ENCODE measurements around the gene SRGAP1.
"Not testable (repeated sequence)": the region's sequence is repeated elsewhere in the genome, so short reads cannot be mapped to it uniquely, and the experiment has no call there.

SRGAP1 gene

DNA sequence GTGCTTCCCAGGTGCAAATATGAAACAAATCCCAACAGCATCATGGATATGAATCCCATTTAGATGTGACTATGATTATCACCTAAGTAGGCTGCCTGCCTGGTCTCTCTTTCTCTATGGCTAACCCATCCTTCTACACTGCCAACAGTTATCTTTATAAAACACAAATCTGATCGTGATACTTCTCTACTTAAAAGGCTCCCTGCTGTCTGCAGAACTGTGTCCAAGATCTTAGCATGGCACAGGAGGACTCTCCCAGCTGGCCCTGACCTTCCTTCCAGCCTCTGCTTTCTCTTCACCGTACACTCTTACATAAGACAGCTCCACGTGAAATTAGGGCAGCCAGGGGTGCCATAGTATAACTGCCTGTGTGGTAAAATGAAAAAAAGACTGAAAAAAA lies 3.5 kb upstream of the SRGAP1 start:
- DNase-seq = no peak

DNA sequence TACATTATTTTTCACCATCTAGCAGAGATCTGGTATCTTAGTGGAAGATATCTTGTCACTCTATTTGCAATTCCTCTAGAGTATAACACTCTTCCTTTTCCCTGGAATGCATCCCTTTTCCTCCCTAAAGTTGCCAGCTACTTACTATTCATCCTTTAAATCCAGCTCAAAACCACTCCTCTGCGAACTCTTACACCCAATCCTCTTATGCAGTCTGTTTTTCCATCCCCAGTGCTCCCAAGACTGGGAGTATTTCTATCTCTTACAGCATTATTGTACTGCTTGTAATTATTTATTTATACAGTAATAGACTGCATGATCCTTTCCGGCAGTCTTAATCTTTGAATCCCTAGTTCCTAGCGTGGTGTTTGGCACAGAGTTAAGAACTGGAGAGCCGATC lies 2.9 kb upstream of the SRGAP1 start:
- no peak for DNase-seq

DNA sequence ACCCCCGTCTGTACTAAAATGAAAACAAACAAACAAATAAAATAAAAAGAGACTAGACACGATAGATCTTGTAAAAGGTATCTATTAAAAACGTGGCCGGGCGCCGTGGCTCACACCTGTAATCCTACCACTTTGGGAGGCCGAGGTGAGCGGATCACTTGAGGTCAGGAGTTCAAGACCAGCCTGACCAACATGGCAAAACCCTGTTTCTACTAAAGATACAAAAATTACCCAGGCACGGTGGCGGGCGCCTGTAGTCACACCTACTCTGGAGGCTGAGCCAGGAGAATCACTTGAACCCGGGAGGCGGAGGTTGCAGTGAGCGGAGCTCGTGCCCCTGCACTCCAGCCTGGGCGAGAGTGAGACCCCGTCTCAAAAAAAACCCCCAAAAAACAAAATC lies 1.8 kb upstream of the SRGAP1 start:
- DNase-seq = not testable (repeated sequence)

DNA sequence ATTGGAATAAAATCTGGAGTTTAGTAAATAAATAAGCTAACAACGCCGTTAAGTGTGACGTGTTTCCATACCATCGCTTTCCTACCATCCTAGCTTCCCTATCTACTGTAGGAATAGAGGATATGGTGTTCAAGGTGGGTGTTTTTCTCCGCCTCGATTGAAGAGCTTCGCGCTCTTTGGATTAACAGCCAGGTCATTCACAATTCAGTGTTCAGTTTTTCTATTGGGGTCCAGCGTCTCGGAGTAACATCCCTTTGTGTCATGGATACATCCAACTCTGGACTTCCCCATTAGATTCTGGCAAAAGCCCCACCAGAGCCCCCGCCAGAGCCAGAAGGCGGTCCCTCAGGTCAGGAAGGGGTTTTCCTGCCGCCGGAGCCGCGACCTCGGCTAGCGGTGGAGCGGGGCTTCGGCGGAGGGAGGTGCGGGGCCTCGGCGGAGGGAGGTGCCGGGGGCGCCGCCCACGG lies 1.2 kb upstream of the SRGAP1 start:
- no peak for DNase-seq

DNA sequence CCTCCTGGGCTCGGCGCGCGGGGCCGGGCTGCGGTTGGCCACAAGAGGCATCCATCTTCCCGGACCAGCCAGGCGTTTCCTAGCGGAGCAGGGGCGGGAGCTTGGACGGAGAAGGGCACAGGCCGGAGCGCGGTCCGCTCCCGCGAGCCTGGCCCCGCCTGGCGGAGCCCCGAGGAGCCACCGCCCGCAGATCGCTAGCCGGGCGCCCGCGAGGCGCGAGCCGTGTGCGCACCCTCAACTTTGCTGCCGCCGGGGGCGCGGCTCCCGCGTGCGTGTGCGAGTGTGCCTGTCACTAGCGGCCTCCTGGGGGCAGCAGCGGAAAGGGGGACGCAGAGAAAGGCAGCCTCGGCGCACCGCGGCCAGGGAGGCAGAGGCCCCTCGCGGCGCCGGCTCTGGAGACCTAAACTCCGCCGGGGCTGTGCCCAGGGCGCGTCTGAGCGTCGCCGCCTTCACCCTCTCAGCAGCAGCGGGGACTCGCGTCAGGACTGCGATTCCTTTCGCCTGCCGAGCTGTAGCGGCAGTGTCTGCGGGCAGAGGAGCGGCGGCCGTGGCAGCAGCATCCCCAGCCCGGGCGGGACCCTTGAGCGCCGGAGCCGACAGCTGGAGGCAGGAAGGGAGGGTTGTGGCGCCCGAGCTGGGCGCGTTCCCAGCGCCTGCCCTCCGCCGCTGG lies 644 bp upstream of the SRGAP1 start:
- no peak for DNase-seq

DNA sequence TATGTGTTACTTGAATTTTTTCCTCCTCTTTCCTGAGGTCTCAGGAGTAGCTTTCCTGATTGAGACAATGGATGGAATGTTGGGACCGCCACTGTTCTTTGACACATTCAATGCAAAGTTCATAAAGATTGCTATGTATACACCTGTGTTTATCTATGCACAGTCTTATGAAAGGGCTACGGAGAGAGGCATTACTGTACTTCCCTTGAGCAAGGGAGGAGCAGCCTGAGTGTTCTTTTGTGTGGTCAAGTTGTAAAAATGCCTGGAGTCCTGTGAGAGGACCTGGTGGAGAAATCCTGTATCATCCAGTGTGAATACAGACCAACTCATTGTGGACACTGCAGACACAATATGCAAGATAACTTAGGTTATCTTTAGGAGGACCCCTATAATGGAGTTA lies 1.2 kb downstream of the SRGAP1 start:
- DNase-seq = no peak

DNA sequence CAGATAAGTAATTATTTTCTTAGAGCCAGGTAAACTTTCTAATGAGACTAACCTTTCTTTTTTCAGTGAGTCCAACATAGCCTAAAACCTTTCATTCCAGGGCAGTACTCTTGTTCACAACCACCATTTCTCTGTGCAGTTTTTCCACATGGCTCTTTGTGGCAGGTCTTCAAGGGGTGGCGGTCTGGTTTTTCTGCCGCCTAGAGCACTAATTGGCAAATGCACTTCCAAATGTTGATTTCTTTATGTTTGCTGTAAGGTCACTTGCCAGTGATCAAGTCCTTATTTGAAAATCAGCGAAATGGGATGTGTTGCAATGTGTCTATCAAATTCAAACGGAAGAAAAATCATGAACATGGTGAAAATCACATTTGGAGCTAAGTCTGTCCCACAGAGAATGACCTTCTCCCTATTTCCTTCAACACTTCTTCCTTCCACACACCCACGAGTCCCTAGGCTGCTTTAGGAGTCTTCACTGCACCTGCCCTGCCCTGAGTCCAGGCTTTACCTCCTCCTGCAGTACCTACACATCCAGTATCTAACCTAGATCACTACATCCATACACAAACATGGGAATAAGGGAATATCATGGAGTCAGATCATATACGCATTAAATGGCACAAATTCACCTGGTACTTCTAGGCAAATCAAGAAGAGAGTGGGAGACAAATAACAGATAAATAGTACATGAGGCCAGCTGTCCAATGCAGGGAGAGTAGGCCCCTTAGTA lies 1.9 kb downstream of the SRGAP1 start:
- DNase-seq = no peak

DNA sequence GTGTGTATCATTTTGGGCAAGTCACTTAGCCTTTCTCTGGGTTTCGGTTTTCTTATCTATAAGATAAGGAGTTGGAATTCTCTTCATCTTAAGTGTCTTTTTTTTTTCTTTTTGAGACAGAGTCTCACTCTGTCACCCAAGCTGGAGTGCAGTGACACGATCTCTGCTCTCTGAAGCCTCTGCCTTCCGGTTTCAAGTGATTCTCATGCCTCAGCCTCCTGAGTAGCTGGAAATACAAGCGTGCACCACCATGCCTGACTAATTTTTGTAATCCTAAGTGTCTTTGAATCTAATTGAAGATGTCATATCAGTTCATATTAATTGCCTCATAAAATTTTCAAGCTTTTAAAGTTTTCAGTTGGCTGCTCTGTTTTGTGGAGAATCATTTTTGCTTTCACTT lies 4.0 kb downstream of the SRGAP1 start:
- no peak for DNase-seq

DNA sequence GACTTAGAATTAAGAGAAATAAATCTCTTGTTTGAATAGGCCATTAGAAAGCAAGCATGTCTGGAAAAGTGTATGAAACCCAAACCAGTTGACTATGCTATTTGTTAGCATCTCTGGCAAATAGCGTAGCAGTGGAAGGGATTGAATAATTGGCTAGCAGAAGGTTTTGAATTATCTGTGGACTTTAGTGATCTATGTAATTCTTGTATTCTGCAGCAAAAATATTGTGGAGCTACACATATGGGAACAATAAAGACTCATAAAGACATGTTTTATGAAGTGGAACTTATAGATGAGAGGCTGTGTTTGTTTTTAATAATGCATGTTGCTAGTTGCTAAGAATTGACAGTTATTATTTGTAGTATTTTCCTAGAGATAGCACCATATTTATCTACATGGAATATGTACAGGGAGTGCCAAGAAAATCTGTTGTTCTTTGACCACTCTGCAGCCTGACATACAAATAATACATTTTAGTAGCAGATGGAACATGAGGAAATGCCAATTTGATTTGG lies 4.7 kb downstream of the SRGAP1 start:
- DNase-seq = no peak

DNA sequence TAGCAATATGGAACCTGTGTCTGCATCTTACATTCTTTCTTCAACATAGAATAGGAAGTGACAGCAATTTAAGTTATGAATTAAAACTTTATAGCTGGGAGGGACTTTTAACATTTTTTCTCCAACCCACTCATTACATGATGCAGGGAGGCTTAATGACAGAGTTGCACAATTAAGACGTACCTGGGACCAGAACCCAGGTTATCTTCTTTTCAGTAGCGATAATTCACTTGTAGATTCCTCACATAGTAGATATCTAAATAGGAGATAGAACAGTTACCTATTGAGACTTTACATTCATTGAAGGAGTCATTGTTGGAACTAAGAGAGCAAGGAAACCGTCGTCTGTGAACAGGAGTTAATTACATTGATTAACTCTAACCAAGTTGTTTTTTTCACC lies 5.1 kb downstream of the SRGAP1 start:
- DNase-seq = no peak

DNA sequence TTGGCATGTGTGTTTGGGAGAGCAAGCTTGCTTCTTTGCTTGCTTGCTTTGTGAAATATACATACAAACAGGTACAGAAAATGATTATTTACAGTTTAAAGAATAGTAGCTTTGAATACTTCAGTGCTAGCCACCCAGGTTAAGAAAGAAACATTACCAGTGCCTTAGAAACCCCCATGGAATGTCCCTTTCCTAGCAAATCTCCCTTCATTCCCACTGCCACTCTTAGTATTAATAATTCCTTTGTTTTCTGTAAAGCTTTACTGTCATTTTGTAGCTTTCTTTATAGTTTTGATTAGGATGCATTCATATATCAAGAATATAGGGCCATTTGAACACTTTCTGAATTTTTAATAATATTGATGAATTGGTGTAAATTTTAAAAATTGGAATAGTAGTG lies 9.5 kb downstream of the SRGAP1 start:
- DNase-seq = no peak

DNA sequence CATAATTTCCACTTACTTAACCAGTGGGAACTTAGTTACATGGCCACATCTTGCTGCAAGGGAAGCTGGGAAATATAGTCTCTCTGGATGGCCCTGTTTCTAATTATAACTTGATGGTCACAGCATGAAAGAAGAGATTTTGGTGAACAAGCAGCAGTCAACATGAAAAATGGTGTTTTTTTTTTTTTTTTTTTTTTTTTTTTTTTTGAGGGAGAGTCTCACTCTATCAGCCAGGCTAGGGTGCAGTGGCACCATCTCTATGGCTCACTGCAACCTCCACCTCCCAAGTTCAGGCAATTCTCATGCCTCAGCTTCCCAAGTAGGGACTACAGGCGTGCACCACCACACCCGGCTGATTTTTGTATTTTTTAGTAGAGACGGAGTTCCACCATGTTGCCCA lies 10.8 kb downstream of the SRGAP1 start:
- DNase-seq = no peak

DNA sequence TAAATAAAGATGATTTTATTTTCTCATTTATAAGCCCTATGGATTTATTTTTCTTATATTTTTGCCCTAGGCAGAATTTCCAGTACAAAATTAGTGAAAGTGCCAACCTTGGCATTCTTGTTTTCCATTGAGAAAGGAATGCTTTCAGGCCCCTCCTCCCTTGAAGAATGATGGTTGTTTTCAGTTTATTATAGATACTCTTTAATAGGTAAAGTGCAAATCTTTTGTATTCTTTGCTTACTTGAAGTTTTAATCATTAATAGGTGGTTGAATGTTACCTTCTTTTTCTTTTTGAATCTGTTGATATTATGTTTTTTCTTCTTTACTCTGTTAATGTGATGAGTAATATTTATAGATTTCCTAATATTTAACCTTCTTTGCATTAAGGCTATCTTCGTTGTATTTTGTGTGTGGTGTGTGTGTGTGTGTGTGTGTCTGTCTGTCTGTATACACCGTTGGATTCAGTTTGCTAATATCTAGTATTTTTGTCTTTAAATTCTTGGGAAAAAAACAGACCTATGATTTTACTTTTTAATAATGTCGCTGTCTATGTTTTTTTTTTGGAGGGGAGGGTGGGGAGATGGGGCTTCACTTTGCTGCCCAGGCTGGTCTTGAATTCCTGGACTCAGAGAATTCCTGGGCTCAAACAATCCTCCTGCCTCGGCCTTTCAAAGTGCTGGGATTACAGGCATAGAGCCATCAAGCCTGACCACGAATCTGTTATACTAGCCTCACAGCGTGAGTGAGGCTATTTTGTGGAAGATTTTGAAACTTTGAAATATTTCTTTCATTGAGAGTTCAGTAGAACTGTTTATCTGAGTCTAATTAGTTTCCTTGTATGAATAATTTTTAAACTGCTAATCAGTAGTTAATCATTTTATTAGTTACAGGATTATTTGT lies 13.5 kb downstream of the SRGAP1 start:
- DNase-seq = no peak

DNA sequence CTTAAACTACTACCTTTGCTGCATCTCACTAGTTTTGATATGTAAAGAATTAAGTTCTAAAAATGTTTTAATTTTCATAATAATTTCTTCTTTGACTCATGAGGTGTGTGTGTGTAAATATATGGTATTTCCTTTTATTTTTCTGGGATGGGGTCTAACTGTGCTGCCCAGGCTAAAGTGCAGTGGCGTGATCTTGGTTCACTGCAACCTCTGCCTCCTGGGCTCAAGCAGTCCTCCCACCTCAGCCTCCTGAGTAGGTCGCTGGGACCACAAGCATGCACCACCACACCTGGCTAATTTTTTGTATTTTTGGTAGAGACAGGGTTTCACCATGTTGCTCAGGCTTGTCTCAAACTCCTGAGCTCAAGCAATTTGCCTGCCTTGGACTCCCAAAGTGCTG lies 15.4 kb downstream of the SRGAP1 start:
- DNase-seq = not testable (repeated sequence)

DNA sequence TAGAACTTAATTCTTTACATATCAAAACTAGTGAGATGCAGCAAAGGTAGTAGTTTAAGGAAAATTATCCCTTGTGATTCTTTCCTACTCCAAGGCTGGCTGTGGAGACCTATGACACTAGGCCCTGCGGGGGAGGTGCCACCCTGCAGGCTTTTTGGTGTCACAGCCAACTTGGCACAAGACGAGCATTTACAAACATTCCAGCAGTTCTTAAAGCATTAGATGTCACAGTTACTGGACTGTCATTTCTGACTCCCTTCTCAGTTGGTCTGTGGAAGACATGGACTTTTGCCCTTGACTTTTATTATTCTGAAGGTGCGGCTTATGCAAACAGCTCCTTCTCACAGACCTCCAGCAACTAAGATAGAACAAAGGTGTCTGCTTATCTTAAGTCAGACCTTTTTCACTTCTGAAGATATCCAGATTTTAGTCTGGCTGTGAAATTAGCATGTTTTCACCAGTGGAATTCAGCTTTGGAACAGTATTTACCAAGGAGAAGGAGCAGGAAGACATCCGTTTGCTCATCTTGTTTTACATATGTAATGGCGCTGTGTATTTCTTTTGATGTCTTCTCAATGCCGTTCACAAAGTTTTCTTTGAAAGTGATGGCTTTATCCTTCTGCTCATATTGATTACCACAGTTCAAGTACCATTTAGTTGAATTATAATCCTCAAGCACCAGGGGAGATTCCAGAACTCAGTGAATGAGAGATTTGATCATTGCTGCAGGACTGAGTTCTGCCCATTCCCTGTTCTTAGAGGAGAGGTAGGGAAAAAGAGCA lies 17.9 kb downstream of the SRGAP1 start:
- no peak for DNase-seq

DNA sequence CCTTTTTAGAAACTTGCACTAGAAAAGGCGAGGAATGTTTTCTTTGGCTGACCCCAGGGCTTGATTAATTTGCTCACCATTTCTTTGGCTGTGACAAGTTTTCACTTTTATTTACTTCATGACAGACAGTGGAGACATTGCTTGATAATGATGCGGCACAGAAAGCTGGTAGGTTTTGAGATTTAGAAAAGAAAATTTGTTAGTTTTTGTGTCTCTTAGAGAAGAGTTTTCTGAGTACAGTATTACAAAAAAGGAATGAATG lies 18.4 kb downstream of the SRGAP1 start:
- DNase-seq = no peak

DNA sequence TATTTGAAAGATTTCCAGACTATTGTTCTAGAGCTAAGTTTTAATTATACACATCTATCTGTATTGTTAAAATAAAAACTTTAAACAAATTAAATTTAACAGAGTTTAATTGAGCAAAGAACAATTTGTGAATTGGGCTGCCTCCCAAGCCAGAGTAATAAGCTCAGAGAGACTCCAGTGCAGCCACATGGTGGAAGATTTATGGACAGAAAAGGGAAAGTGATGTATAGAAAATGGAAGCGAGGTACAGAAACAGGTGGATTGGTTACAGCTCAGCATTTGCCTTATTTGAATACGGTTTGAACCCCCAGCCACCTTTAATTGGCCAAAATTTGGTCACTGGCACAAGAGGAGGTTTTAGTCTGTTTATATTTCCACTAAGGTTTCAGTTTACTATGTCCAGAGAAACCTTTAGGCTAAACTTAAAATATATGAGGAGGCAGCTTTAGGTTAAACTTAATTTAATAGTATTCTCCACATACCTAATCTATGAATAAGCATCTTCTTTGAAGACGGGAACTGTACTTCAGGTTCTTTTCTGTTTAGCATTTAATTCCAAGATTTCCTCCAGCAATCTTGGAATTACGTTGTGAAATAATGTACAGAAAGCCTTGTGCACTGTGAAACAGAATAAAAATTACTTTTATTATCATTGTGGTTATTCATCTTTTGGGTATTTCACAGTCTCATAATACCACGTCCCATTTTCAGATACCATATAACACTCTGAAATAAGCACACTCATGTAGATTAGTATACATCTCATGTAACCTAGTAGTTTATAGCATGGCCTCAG lies 19.4 kb downstream of the SRGAP1 start:
- DNase-seq = no peak

DNA sequence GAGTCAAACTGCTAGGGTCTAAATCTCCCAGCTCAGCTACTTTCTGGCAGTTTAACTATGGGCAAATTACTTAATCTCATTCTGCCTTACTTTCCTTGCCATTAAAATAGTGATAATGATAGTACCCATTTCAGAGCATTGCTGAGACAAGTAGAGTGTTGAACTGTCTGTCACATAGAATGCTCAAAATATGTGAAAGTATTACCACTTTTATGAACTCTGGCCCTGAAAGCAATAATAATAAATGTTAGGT lies 19.9 kb downstream of the SRGAP1 start:
- no peak for DNase-seq

DNA sequence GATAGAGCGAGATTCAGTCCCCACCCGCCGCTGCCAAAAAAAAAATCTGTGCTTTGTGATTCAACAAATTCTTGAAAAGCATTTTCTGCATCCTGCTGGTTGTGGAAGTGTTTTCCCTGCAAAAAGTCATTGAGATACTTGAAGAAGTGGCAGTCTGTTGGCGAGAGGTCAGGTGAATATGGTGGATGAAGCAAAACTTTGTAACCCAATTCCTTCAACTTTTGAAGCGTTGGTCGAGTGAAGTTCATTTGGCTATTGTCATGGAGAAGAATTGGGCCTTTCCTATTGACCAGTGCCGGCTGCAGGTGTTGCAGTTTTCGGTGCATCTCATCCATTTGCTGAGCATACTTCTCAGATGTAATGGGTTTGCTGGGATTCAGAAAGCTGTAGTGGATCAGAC lies 20.9 kb downstream of the SRGAP1 start:
- no peak for DNase-seq

DNA sequence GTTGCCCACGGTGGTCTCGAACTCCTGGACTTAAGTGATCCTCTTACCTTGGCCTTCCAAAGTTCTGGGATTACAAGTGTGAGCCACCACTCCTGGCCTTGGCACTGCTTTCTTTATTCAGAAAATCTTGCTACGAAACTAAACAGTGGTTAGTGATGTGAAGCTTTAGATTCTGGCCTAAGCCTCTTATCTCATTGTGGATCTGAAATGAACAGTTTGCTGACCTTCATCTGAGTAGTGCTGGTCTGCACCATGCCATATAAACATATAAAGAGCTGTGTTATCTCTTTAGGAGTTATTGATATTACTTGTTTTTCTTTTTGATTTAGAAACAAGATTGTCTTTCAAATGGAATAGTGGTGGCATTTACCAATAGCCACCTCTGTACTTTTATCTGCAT lies 22.6 kb downstream of the SRGAP1 start:
- DNase-seq = no peak

DNA sequence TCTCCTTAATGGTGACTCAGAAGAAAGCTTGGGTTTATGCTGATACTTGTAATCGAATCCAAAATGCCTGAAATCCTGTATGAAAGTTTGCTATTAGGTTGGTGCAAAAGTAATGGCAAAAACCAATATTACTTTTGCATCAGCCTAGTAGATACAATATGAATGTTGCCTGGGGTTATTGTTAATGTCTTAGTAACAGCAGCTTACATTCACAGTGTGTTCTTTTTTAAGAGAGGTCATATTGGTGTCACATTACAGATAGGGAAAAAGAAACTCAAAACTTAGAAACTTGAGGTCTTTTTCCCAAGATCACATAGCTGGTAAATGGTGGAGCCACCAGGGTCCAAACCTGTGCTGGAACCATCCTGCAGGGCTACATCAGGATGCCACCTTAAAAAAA lies 25.2 kb downstream of the SRGAP1 start:
- no peak for DNase-seq

DNA sequence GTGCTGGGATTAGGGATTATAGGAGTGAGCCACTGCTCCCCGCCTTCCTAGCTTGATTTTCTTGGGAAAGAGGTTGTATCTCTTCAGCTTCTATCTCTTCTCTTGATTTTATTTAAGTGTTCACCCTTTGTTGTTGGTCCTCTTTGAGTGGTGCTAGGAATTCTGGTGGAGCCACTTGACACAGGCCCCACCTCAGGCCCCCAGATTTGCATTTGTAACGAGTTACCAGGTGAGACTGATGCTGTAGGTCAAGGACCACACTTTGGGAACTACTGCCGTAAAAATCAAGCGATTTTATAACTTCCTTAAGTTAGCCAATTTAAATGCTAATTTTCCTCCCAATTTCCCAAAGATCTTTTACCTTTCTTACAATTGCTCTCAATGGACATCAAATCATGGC lies 26.3 kb downstream of the SRGAP1 start:
- DNase-seq = no peak

Measured in NCI-H1436 treated with DMSO at 0.1 percent for 48 hours (cell line).